HEK293T (cell line): ENCODE results near the gene ITM2B.
"Not testable (repeated sequence)": the region's sequence is repeated elsewhere in the genome, so short reads cannot be mapped to it uniquely, and the experiment has no call there.

Experiments
- CTCF ChIA-PET: fragments of 350-600 bp; formaldehyde crosslinking; extraction: SDS; loops from one replicate; lab custom pipeline; 2021; ENCODE audit warnings: antibody characterized with exemption, inconsistent platforms; lab: Yijun Ruan, JAX
- POLR2A ChIA-PET: fragments of 350-600 bp; formaldehyde crosslinking; extraction: SDS; loops from one replicate; lab custom pipeline; 2020; ENCODE audit warnings: antibody characterized with exemption, inconsistent platforms; lab: Yijun Ruan, JAX
- DNase-seq: peaks from one replicate; pipeline ENCODE4 v3.0.0; 2012; ENCODE audit warnings: mixed read lengths; ENCODE audit errors: extremely low spot score
- ARNT ChIP-seq: fragments of 450-650 bp; IDR thresholded peaks from 2 replicates; pipeline ENCODE4 v1.6.1; 2017; ENCODE audit warnings: mild to moderate bottlenecking
- BHLHE40 ChIP-seq: fragments of 450-650 bp; IDR thresholded peaks from 2 replicates; pipeline ENCODE4 v1.6.1; 2016; ENCODE audit warnings: mild to moderate bottlenecking, moderate library complexity, borderline replicate concordance
- CTBP1 ChIP-seq: fragments of 450-650 bp; IDR thresholded peaks from 2 replicates; pipeline ENCODE4 v1.6.1; 2016; ENCODE audit warnings: borderline replicate concordance
- ELF4 ChIP-seq: fragments of 450-650 bp; IDR thresholded peaks from 2 replicates; pipeline ENCODE4 v1.6.1; 2017; ENCODE audit warnings: antibody characterized with exemption
- FOXA1 ChIP-seq: fragments of 450-650 bp; IDR thresholded peaks from 2 replicates; pipeline ENCODE4 v1.6.1; 2016; ENCODE audit warnings: mild to moderate bottlenecking
- FOXK2 ChIP-seq: fragments of 450-650 bp; IDR thresholded peaks from 2 replicates; pipeline ENCODE4 v1.6.1; 2016; ENCODE audit warnings: mild to moderate bottlenecking
- FOXM1 ChIP-seq: fragments of 450-650 bp; IDR thresholded peaks from 2 replicates; pipeline ENCODE4 v1.6.1; 2017; ENCODE audit warnings: mild to moderate bottlenecking, borderline replicate concordance
- HDGF ChIP-seq: fragments of 450-650 bp; IDR thresholded peaks from 2 replicates; pipeline ENCODE4 v1.6.1; 2017; ENCODE audit warnings: antibody characterized with exemption, borderline replicate concordance
- L3MBTL2 ChIP-seq: fragments of 450-650 bp; conservative IDR thresholded peaks from 2 replicates; pipeline ENCODE4 v1.6.1; 2016; ENCODE audit warnings: mild to moderate bottlenecking
- LEF1 ChIP-seq: fragments of 450-650 bp; IDR thresholded peaks from 2 replicates; pipeline ENCODE4 v1.6.1; 2017; ENCODE audit warnings: mild to moderate bottlenecking, borderline replicate concordance
- NFRKB ChIP-seq: fragments of 450-650 bp; IDR thresholded peaks from 2 replicates; pipeline ENCODE4 v1.6.1; 2016; ENCODE audit warnings: mild to moderate bottlenecking, moderate library complexity
- PKNOX1 ChIP-seq: fragments of 450-650 bp; IDR thresholded peaks from 2 replicates; pipeline ENCODE4 v1.6.1; 2016
- SP1 ChIP-seq: fragments of 450-650 bp; IDR thresholded peaks from 2 replicates; pipeline ENCODE4 v1.6.1; 2017
- SUZ12 ChIP-seq: fragments of 450-650 bp; IDR thresholded peaks from 2 replicates; pipeline ENCODE4 v1.6.1; 2016; ENCODE audit warnings: mild to moderate bottlenecking
- TARDBP ChIP-seq: fragments of 450-650 bp; IDR thresholded peaks from 2 replicates; pipeline ENCODE4 v1.6.1; 2016
- ZNF384 ChIP-seq: fragments of 450-650 bp; IDR thresholded peaks from 2 replicates; pipeline ENCODE4 v1.6.1; 2016

ITM2B gene

GRCh38 chr13:48234566-48235340 lies 1.7 kb downstream of the ITM2B start:
- ChIA-PET POLR2A (interaction anchor here (1.6 kb wide), 1 partner anchor 70 kb away, joined by 5 read pairs; no protein-coding TSS in a partner anchor), CTCF (no interaction called here)
- DNase-seq = no peak
- no peak for TF ChIP-seq PKNOX1
- no peak for TF ChIP-seq ELF4
- TF ChIP-seq FOXK2 = no peak
- TF ChIP-seq FOXA1 = no peak
- TF ChIP-seq LEF1 = no peak
- no peak for TF ChIP-seq NFRKB
- TF ChIP-seq L3MBTL2 = no peak
- TF ChIP-seq SP1 = no peak
- no peak for TF ChIP-seq SUZ12
- no peak for TF ChIP-seq BHLHE40
- TF ChIP-seq CTBP1 = no peak

GRCh38 chr13:48235341-48236135 lies 2.5 kb downstream of the ITM2B start:
- DNase-seq = peak; percentile 30
- ChIA-PET POLR2A (interaction anchor here (0.8 to 1.6 kb wide), 2 partner anchors 69 to 297 kb away, joined by 3 to 5 read pairs; no protein-coding TSS in a partner anchor), CTCF (no interaction called here)
- TF ChIP-seq PKNOX1 (0 out of 2 replicates have a peak, but pooled peaks have one; percentile 9), L3MBTL2 (no peak)

GRCh38 chr13:48236528-48237353 lies 3.7 kb downstream of the ITM2B start:
- ChIA-PET POLR2A (no interaction called here), CTCF (no interaction called here)
- DNase-seq = no peak
- TF ChIP-seq NFRKB (no peak), PKNOX1 (no peak), ARNT (no peak), ELF4 (no peak), LEF1 (no peak), FOXM1 (no peak), SP1 (no peak), TARDBP (no peak), CTBP1 (no peak), L3MBTL2 (no peak), FOXA1 (no peak), HDGF (no peak), ZNF384 (no peak), SUZ12 (no peak), BHLHE40 (no peak), FOXK2 (no peak)

GRCh38 chr13:48239369-48239768 lies 6.4 kb downstream of the ITM2B start:
- DNase-seq, CTCF ChIA-PET, POLR2A ChIA-PET: not testable (repeated sequence)

- DNase-seq = no peak
- CTCF ChIA-PET = no interaction called here
- POLR2A ChIA-PET = interaction anchor here (1.0 kb wide), 1 partner anchor 9 kb away, joined by 4 read pairs; the partner anchor contains the start of gene ITM2B
- TF ChIP-seq L3MBTL2 (no peak), BHLHE40 (no peak), HDGF (no peak), FOXM1 (no peak), SP1 (no peak), ELF4 (no peak), PKNOX1 (no peak), SUZ12 (no peak), CTBP1 (no peak), TARDBP (no peak), FOXA1 (no peak), LEF1 (no peak), ZNF384 (no peak), FOXK2 (no peak), NFRKB (no peak)
Observed at GRCh38 chr13:48241651-48242050, 8.6 kb downstream of the ITM2B start.
